NB4 (cell line): ENCODE measurements around the gene DACT1.

Experiments
- DNase-seq: peaks from one replicate; pipeline ENCODE4 v3.0.0; 2010; ENCODE audit warnings: low read depth
- H3K4me3 ChIP-seq: one replicate; pipeline ENCODE4 v1.5.1; 2011; ENCODE audit warnings: mild to moderate bottlenecking, low read depth, low read length, moderate library complexity
- CTCF ChIP-seq: IDR thresholded peaks from one replicate; pipeline ENCODE4 v1.5.1; 2012; ENCODE audit warnings: low read depth, low read length
- MAX ChIP-seq: IDR thresholded peaks from 2 replicates; pipeline ENCODE4 v1.6.1; 2011; ENCODE audit warnings: low read depth, low read length
- MYC ChIP-seq: IDR thresholded peaks from 2 replicates; pipeline ENCODE4 v1.6.1; 2011; ENCODE audit warnings: low read depth, low read length
- POLR2A ChIP-seq: IDR thresholded peaks from 2 replicates; pipeline ENCODE4 v1.6.1; 2011; ENCODE audit warnings: mild to moderate bottlenecking; ENCODE audit not compliant: insufficient read length; ENCODE audit errors: extremely low read depth

The DACT1 gene

GRCh38 chr14:58646479-58646878, 8.7 kb downstream of the DACT1 start:
- DNase-seq: no peak
- TF ChIP-seq MAX (no peak), POLR2A (no peak), CTCF (no peak), MYC (no peak)
- no peak overlapping the region for H3K4me3 ChIP-seq

- no peak for DNase-seq
- no peak overlapping the region for H3K4me3 ChIP-seq
- TF ChIP-seq MYC (no peak), POLR2A (no peak), CTCF (no peak), MAX (no peak)
These were observed 10.0 kb downstream of the DACT1 start for GRCh38 chr14:58647777-58648176.

- DNase-seq: no peak
- no peak overlapping the region for H3K4me3 ChIP-seq
- TF ChIP-seq POLR2A (no peak), MAX (no peak), CTCF (no peak), MYC (no peak)
These were observed 13.1 kb downstream of the DACT1 start for GRCh38 chr14:58650857-58651256.

GRCh38 chr14:58656671-58657411, 19.1 kb downstream of the DACT1 start:
- no peak overlapping the region for H3K4me3 ChIP-seq
- no peak for DNase-seq
- TF ChIP-seq MAX (no peak), POLR2A (no peak), CTCF (no peak), MYC (no peak)

GRCh38 chr14:58659061-58659460, 21.3 kb downstream of the DACT1 start:
- no peak overlapping the region for H3K4me3 ChIP-seq
- no peak for TF ChIP-seq MAX
- TF ChIP-seq POLR2A: no peak
- no peak for TF ChIP-seq MYC
- no peak for TF ChIP-seq CTCF
- no peak for DNase-seq

- TF ChIP-seq MAX: no peak
- no peak for TF ChIP-seq MYC
- no peak for TF ChIP-seq POLR2A
- no peak for TF ChIP-seq CTCF
- DNase-seq: no peak
- H3K4me3 ChIP-seq: no peak overlapping the region
These were observed 22.1 kb downstream of the DACT1 start for GRCh38 chr14:58659846-58660245.
